Stomach (tissue), 9 donors: ENCODE measurements around the gene COL21A1. TPM values are rescaled to one million over a fixed set of nuclear protein-coding genes. Genes with fewer than 3 reads are reported as not detected.

Experiments
- DNase-seq, 2 donors: peaks; one replicate each; pipeline versions ENCODE4 v3.0.0 to v3.0.0-alpha.2; 2013 to 2019
- H3K27ac ChIP-seq, 5 donors: fragments of 200-600 bp in 4 of 5; sonication (generic) in 4 of 5; one replicate each; pipeline ENCODE4 v1.5.1; 2013 to 2019; ENCODE audit warnings: mild to moderate bottlenecking in 1 of 5, moderate library complexity in 1 of 5
- H3K27me3 ChIP-seq, 3 donors: fragments of 200-600 bp; sonication (generic); one replicate each; pipeline ENCODE4 v1.5.1; 2017 to 2019; ENCODE audit warnings: mixed run types in 1 of 3
- H3K36me3 ChIP-seq, 4 donors: fragments of 200-600 bp; sonication (generic); 1 replicate in 3 of 4; 2 replicates in 1 of 4; pipeline ENCODE4 v1.5.1; 2016 to 2019
- H3K4me1 ChIP-seq, 4 donors: fragments of 200-600 bp; sonication (generic); one replicate each; pipeline ENCODE4 v1.5.1; 2016 to 2019
- H3K4me3 ChIP-seq, 4 donors: fragments of 200-600 bp; sonication (generic) in 3 of 4; one replicate each; pipeline ENCODE4 v1.5.1; 2016 to 2019; ENCODE audit warnings: mild to moderate bottlenecking in 1 of 4
- H3K9me3 ChIP-seq, 4 donors: fragments of 200-600 bp; sonication (generic); one replicate each; pipeline ENCODE4 v1.5.1; 2016 to 2019
- EP300 ChIP-seq: sonication (generic); formaldehyde crosslinking; IDR thresholded peaks from one replicate; pipeline ENCODE4 v1.6.1; 2017; ENCODE audit warnings: antibody characterized with exemption
- POLR2A ChIP-seq, 4 donors: fragments of 450-650 bp; IDR thresholded peaks; one replicate each; pipeline ENCODE4 v1.6.1; 2016; ENCODE audit warnings: antibody characterized with exemption in 4 of 4, control low read depth in 2 of 4, mild to moderate bottlenecking in 1 of 4, moderate library complexity in 1 of 4
- POLR2AphosphoS5 ChIP-seq, 3 donors: sonication (generic); formaldehyde crosslinking; IDR thresholded peaks; one replicate each; pipeline ENCODE4 v1.6.1; 2016; ENCODE audit warnings: antibody characterized with exemption in 3 of 3
- WGBS, 5 donors: extraction: QIAGEN DNeasy Blood & Tissue Kit in 3 of 5; methylation state at CpG; one replicate each; pipeline versions ENCODE4 v1.1.5 to v1.1.7; 2013 to 2018; 5-methylcytosine and 5-hydroxymethylcytosine counted together
- intact Hi-C: fragments of 100-400 bp; cut with DNase I; formaldehyde crosslinking; loops from one replicate; pipeline ENCODE4 v1.15.1; 2023; ENCODE audit warnings: low total_unique reads
- polyA plus RNA-seq, 3 donors: library from polyadenylated mRNA; stranded (reverse); fragments of 200-250 nt; gene quantifications; one replicate each; pipeline ENCODE4 v1.2.3, GENCODE V29; 2013
- total RNA-seq, 5 donors: library from RNA; depleted of rRNA; stranded (reverse); fragments of >200 nt; gene quantifications; one replicate each; pipeline versions ENCODE4 v1.1.0 to v1.2.3, GENCODE V29; 2014 to 2016
- TF ChIP-seq, protein P1 (sequence below), 7 experiments: fragments of 450-650 bp in 4 of 7; fragments of 200-600 bp in 3 of 7; sonication (generic) in 3 of 7; IDR thresholded peaks; one replicate each; pipeline ENCODE4 v1.5.1; 2016 to 2019; ENCODE audit warnings: antibody characterized with exemption in 7 of 7, control low read depth in 2 of 7, mild to moderate bottlenecking in 1 of 7
- donor health status: healthy with polysubstance abuse.
- donor health status: Bipolar disorder and iron deficiency.
- donor health status: healthy.

The COL21A1 gene
- total and polyA plus RNA-seq, 8 donors, result 0.31 to 69.4 (median 4.1) TPM; not detected in 1

DNA sequence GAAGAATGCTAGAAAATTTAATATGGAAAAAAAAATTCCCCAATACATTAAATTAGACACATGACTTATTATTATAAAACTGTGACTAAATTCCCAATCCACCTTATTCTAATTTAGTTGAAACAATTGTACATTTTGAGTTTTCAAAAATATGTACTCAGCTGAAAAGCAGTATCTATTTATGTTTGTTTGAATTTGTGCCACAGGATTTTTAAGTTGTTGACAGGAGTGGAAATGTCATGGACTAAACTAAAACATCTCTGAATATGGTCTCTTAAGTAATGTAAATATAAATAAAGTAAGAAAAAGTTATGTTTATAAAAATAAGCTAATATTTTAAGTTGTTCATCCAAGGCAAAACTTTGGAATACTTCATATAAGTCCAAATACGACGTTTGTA lies 86.9 kb downstream of the COL21A1 start:
- Histone ChIP-seq H3K4me1 (no peaks in the 10 kb centered on the region), H3K4me3 (no peak overlapping the region), H3K9me3 (no peaks in the 10 kb centered on the region), H3K27ac (no peak overlapping the region), H3K36me3 (peaks cover 0 to 3% (median 0%) of the 10 kb centered on the region in 4 donors), H3K27me3 (no peaks in the 10 kb centered on the region)
- intact Hi-C loops, result no loop called here
- 66 to 79% (median 77%) methylated on average over 2 of the region's 2 CpGs for WGBS, 5 donors
- TF ChIP-seq EP300, result no peak
- TF ChIP-seq, protein P1, sequence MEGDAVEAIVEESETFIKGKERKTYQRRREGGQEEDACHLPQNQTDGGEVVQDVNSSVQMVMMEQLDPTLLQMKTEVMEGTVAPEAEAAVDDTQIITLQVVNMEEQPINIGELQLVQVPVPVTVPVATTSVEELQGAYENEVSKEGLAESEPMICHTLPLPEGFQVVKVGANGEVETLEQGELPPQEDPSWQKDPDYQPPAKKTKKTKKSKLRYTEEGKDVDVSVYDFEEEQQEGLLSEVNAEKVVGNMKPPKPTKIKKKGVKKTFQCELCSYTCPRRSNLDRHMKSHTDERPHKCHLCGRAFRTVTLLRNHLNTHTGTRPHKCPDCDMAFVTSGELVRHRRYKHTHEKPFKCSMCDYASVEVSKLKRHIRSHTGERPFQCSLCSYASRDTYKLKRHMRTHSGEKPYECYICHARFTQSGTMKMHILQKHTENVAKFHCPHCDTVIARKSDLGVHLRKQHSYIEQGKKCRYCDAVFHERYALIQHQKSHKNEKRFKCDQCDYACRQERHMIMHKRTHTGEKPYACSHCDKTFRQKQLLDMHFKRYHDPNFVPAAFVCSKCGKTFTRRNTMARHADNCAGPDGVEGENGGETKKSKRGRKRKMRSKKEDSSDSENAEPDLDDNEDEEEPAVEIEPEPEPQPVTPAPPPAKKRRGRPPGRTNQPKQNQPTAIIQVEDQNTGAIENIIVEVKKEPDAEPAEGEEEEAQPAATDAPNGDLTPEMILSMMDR (IDR thresholded peaks at IDR 0.05), result no peak
- TF ChIP-seq POLR2AphosphoS5 (IDR thresholded peaks at IDR 0.05), result no peak
- TF ChIP-seq POLR2A (IDR thresholded peaks at IDR 0.05), result no peak
- DNase-seq, result no peak

DNA sequence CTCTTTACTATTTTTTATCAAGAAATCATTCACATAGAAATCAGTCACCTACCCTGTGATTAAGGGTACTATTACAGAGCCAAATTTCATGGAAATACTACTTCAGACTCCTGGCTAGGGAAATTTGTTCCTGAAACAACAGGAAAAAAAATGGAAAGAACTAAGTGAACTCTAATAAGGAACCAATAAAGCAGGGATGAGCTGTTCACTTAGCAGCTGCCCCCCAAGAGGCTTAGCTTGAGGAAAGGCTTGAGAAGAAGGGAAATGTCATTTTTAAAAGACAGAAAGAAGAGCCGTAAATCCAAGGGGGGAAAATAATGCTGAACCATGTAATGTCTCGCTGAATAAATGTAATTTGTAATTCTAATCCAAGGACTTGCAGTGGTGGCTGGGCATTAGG lies 88.8 kb downstream of the COL21A1 start:
- Histone ChIP-seq H3K27me3 (no peaks in the 10 kb centered on the region), H3K9me3 (peaks cover 0 to 13% (median 10%) of the 10 kb centered on the region in 4 donors), H3K4me3 (no peak overlapping the region), H3K27ac (no peak overlapping the region), H3K4me1 (no peaks in the 10 kb centered on the region), H3K36me3 (peaks cover 0 to 16% (median 0%) of the 10 kb centered on the region in 4 donors)
- TF ChIP-seq POLR2AphosphoS5 (IDR thresholded peaks at IDR 0.05) (no peak), EP300 (no peak), POLR2A (IDR thresholded peaks at IDR 0.05) (no peak)
- TF ChIP-seq, protein P1 (IDR thresholded peaks at IDR 0.05), result no peak
- WGBS, 5 donors, result 82 to 94% (median 85%) methylated on average over 2 of the region's 2 CpGs
- DNase-seq, result no peak
- intact Hi-C loops, result no loop called here

DNA sequence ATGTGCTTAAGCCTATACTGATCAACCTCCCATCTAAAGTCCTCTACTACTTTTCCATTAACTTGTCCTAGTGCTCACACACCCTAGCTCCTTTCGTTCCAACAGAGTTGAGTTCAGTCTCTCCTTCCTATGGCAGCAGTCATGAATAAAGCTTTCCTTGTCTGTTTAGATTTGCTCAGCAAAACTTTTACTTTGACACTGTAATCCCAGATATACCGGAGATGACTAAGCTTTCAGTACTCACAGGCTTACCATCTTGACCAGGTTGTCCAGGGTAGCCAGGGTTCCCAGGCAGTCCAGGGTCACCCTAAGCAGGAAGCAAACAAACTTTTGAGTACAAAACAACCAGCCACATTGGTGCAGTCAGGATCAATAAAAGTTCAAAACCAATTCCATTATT lies 90.7 kb downstream of the COL21A1 start:
- Histone ChIP-seq H3K4me3 (no peak overlapping the region), H3K9me3 (peaks cover 0 to 28% (median 16%) of the 10 kb centered on the region in 4 donors), H3K27me3 (no peaks in the 10 kb centered on the region), H3K36me3 (peaks cover 0 to 13% (median 0%) of the 10 kb centered on the region in 4 donors), H3K4me1 (no peaks in the 10 kb centered on the region), H3K27ac (no peak overlapping the region)
- TF ChIP-seq EP300 (no peak), POLR2AphosphoS5 (IDR thresholded peaks at IDR 0.05) (no peak), POLR2A (IDR thresholded peaks at IDR 0.05) (no peak)
- TF ChIP-seq, protein P1 (IDR thresholded peaks at IDR 0.05), result no peak
- DNase-seq, result no peak
- 70 to 81% (median 71%) methylated on average over 2 of the region's 2 CpGs for WGBS, 5 donors
- intact Hi-C loops, result no loop called here

DNA sequence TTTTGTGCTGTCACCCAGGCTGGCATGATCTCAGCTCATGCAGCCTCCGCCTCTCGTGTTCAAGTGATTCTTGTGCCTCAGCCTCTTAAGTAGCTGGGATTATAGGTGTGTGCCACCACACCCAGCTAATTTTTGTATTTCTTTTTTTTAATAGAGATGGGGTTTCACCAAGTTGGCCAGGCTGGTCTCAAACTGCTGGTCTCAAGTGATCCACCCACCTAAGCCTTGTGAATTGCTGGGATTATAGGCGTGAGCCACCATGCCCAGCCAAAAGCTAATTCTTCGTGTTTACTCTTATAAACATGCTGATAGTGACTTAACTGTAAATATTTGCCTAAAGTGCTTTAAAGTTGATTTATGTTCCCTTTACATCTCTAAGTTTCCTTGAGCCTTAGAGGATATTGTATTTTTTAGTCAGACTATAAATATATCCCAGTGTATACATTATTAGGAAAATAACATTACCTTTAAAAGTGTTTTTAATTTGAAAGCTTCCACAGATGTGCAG lies 91.7 kb downstream of the COL21A1 start:
- no peaks in the 10 kb centered on the region for H3K4me1 ChIP-seq
- H3K4me3 ChIP-seq, result no peak overlapping the region
- H3K36me3 ChIP-seq, result peaks cover 0 to 13% (median 0%) of the 10 kb centered on the region in 4 donors
- no peaks in the 10 kb centered on the region for H3K27me3 ChIP-seq
- 49 to 63% (median 54%) methylated on average over 4 of the region's 4 CpGs for WGBS, 5 donors
- no peak overlapping the region for H3K27ac ChIP-seq
- H3K9me3 ChIP-seq, result peaks cover 0 to 29% (median 16%) of the 10 kb centered on the region in 4 donors
- TF ChIP-seq, protein P1 (IDR thresholded peaks at IDR 0.05), result no peak
- TF ChIP-seq POLR2A (IDR thresholded peaks at IDR 0.05) (no peak), POLR2AphosphoS5 (IDR thresholded peaks at IDR 0.05) (no peak), EP300 (no peak)
- intact Hi-C loops, result no loop called here
- no peak for DNase-seq
